Panc1 (cell line): ENCODE measurements around the gene DCLRE1B.

Experiments used
- CTCF ChIP-seq: fragments of 450-650 bp; IDR thresholded peaks from 2 replicates; pipeline ENCODE4 v1.5.1; 2017; ENCODE audit warnings: mild to moderate bottlenecking
- POLR2AphosphoS5 ChIP-seq: IDR thresholded peaks from 2 replicates; pipeline ENCODE4 v1.6.1; 2012; ENCODE audit warnings: mild to moderate bottlenecking, low read depth, low read length, moderate library complexity
- SIN3A ChIP-seq: IDR thresholded peaks from 2 replicates; pipeline ENCODE4 v1.6.1; 2012; ENCODE audit warnings: low read depth, mild to moderate bottlenecking, low read length, moderate library complexity, borderline replicate concordance; ENCODE audit not compliant: insufficient read depth

- TF ChIP-seq CTCF (no peak), POLR2AphosphoS5 (no peak), SIN3A (no peak)
These were observed 8.9 kb downstream of the DCLRE1B start for GRCh38 chr1:113913887-113914664.
